ENCODE measurements around the gene PXMP4.
"Not testable (repeated sequence)": the region's sequence is repeated elsewhere in the genome, so short reads cannot be mapped to it uniquely, and the experiment has no call there.

DNA sequence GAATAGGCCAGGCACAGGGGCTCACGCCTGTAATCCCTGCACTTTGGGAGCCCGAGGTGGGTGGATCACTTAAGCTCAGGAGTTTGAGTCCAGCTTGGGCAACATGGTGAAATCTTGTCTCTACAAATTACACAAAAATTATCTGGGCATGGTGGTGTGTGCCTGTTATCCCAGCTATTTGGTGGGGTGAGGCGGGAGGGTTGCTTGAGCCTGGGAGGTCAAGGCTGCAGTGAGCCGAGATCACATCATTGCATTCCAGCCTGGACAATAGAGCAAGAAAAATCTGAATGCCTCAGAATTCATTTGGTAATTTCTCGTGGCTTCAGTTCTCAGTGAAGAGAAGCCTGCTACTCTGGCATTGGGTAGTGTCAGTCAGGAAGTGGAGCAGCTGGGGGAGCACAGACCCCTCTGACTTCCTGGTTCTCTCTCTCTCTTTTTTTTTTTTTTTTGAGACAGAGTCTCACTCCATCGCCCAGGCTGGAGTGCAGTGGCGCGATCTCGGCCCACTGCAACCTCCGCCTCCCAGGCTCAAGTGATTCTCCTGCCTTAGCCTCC lies 35.9 kb upstream of the PXMP4 start:
- not testable (repeated sequence) for TF ChIP-seq POLR2AphosphoS2 (conservative IDR thresholded peaks at IDR 0.05; ENCODE audit: low read length); RAD21 (conservative IDR thresholded peaks at IDR 0.05 in 1 of 2, IDR thresholded peaks at IDR 0.05 in 1 of 2); ZSCAN20 (CRISPR knock-in tag; IDR thresholded peaks at IDR 0.05); MYC (IDR thresholded peaks at IDR 0.05; ENCODE audit: borderline replicate concordance, low read length); RCOR1 (IDR thresholded peaks at IDR 0.05; ENCODE audit: low read depth, low read length); POLR2A (IDR thresholded peaks at IDR 0.05; ENCODE audit: low read length); CHD2 (IDR thresholded peaks at IDR 0.05; ENCODE audit: low read length, partially characterized antibody)
- TF ChIP-seq, protein P1, sequence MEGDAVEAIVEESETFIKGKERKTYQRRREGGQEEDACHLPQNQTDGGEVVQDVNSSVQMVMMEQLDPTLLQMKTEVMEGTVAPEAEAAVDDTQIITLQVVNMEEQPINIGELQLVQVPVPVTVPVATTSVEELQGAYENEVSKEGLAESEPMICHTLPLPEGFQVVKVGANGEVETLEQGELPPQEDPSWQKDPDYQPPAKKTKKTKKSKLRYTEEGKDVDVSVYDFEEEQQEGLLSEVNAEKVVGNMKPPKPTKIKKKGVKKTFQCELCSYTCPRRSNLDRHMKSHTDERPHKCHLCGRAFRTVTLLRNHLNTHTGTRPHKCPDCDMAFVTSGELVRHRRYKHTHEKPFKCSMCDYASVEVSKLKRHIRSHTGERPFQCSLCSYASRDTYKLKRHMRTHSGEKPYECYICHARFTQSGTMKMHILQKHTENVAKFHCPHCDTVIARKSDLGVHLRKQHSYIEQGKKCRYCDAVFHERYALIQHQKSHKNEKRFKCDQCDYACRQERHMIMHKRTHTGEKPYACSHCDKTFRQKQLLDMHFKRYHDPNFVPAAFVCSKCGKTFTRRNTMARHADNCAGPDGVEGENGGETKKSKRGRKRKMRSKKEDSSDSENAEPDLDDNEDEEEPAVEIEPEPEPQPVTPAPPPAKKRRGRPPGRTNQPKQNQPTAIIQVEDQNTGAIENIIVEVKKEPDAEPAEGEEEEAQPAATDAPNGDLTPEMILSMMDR (IDR thresholded peaks at IDR 0.05): not testable (repeated sequence)
- TF ChIP-seq, protein P2, sequence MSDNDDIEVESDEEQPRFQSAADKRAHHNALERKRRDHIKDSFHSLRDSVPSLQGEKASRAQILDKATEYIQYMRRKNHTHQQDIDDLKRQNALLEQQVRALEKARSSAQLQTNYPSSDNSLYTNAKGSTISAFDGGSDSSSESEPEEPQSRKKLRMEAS (IDR thresholded peaks at IDR 0.05): not testable (repeated sequence)
- TF ChIP-seq, protein P3, sequence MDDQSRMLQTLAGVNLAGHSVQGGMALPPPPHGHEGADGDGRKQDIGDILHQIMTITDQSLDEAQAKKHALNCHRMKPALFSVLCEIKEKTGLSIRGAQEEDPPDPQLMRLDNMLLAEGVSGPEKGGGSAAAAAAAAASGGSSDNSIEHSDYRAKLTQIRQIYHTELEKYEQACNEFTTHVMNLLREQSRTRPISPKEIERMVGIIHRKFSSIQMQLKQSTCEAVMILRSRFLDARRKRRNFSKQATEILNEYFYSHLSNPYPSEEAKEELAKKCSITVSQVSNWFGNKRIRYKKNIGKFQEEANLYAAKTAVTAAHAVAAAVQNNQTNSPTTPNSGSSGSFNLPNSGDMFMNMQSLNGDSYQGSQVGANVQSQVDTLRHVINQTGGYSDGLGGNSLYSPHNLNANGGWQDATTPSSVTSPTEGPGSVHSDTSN (IDR thresholded peaks at IDR 0.05): not testable (repeated sequence)

Data from A549 (cell line).